Measurements from ENCODE around the gene NFYA. TPM values are rescaled to one million over a fixed set of nuclear protein-coding genes. Genes with fewer than 3 reads are reported as not detected.

Gene NFYA
- total RNA-seq, 1 experiment from 2014 or later = 43.0 TPM

DNA sequence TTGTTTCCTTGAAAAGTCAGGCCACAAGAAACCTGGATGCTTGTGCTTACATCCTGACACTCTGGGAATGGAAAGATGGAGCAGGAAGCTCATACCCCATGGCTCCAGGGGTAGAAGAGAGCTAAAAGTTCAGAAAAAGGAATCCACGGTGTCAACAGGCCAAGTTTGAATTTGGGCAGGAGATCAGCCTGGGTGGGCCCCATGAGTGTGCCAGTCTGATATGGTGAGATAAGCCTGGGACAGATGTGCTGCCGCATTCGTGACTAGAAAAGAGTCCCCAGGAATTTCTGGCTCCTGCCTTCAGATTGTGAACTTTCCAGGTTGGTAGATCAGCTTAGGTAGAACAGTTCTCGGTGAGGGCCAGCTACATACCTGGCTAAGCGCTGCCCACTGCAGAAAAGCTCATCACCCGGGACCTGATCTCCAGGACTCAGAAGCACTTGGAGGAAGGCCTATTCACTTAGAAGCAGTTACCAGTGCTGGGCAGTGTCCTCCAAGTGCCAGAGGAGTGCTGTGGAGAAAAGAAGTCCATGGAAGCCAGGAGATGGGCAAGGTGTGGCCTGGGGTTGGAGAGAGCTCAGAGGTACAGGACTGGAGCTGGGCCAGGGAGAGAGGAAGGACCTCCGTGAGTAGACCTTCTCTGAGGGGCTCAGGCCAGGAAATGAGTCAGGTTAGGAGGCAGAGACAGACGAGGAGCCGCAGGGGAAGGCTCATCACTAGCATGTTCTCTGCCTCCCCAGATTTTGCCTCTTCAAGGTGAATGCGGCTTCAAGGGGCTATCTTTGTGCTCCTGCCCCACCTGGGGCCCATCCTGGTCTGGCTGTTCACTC is 30.3 kb upstream of the NFYA start, which contains the start of gene TSPO2:
TSPO2 (plus strand) TSS at position 242 of the 830 bp plus-strand sequence; CDS start at position 761, 519 bp downstream.
- Histone ChIP-seq H4K91ac (ENCODE audit: insufficient read length, low read depth, low read length) (no peak within 1 kb of the TSS), H2AK5ac (ENCODE audit: insufficient read length, low read length) (no peak within 1 kb of the TSS), H2BK20ac (ENCODE audit: low read depth, low read length, poor library complexity, severe bottlenecking) (no peak within 1 kb of the TSS), H3K27ac (ENCODE audit: insufficient read length, low read depth, low read length) (no peak within 1 kb of the TSS), H3K14ac (ENCODE audit: insufficient read depth, low read length) (no peak within 1 kb of the TSS), H2BK15ac (ENCODE audit: low read depth, low read length) (no peak within 1 kb of the TSS), H3K4ac (ENCODE audit: low read depth, low read length) (no peak within 1 kb of the TSS), H3K9ac (ENCODE audit: extremely low read depth, insufficient read length, low read length) (no peak within 1 kb of the TSS), H3K79me1 (ENCODE audit: insufficient read depth, low read depth, low read length, poor library complexity, severe bottlenecking) (no peaks in the 10 kb centered on the region), H3K18ac (ENCODE audit: insufficient read length, low read depth, low read length) (no peak within 1 kb of the TSS), H3K27me3 (ENCODE audit: insufficient read depth, low read length) (no peaks in the 10 kb centered on the region), H2BK12ac (ENCODE audit: insufficient read length, low read depth, low read length) (no peak within 1 kb of the TSS), H3K79me2 (ENCODE audit: insufficient read depth, low read length) (no peaks in the 10 kb centered on the region), H4K20me1 (ENCODE audit: control insufficient read depth, insufficient read depth, insufficient read length) (no peaks in the 10 kb centered on the region), H3K23ac (ENCODE audit: insufficient read length, low read depth, low read length) (no peak within 1 kb of the TSS), H3K23me2 (ENCODE audit: insufficient read length, low read depth, low read length, poor library complexity, severe bottlenecking) (no peaks in the 10 kb centered on the region), H3K56ac (ENCODE audit: insufficient read length, low read depth, low read length) (no peak within 1 kb of the TSS), H4K8ac (replicated peaks; ENCODE audit: insufficient read length, low read depth, low read length) (no peak within 1 kb of the TSS), H2BK5ac (ENCODE audit: insufficient read length, low read length) (no peak within 1 kb of the TSS), H3K4me1 (ENCODE audit: insufficient read depth, low read length) (no peaks in the 10 kb centered on the region), H3T11ph (ENCODE audit: low read length) (no peak within 1 kb of the TSS), H2AFZ (ENCODE audit: low read length) (no peak within 1 kb of the TSS), H3K9me3 (ENCODE audit: control insufficient read depth, low read depth, low read length) (no peaks in the 10 kb centered on the region), H3K4me2 (ENCODE audit: insufficient read depth, insufficient read length, low read length) (no peak within 1 kb of the TSS), H4K5ac (ENCODE audit: insufficient read length, low read depth, low read length) (no peak within 1 kb of the TSS), H2BK120ac (ENCODE audit: low read depth, low read length, poor library complexity, severe bottlenecking) (no peak within 1 kb of the TSS)
- Mint-ChIP-seq H3K9me3 (no peaks in the 10 kb centered on the region; a peak in 1 of 5 replicates), H3K36me3 (ENCODE audit: insufficient read depth in 1 of 3, low read depth in 3 of 3) (no peaks in the 10 kb centered on the region), H3K27ac (no peak within 1 kb of the TSS; a peak in 2 of 7 replicates), H3K27me3 (ENCODE audit: low read depth) (no peaks in the 10 kb centered on the region; the same call in 1 of the 2 replicates), H3K4me3 (no peak within 1 kb of the TSS), H3K4me1 (peaks cover 8 to 17% of the 10 kb centered on the region in 2 experiments)
- WGBS (ENCODE audit: extremely low coverage, insufficient read length, low lambda C conversion rate) = no CpG with 5 or more reads among the region's 10 CpGs
- DNase-seq = no peak
- no peak for TF ChIP-seq CTCF (conservative IDR thresholded peaks at IDR 0.05)

Measured in H9 (cell line).